Measurements from ENCODE around the gene MBNL1. TPM values are rescaled to one million over a fixed set of nuclear protein-coding genes. Genes with fewer than 3 reads are reported as not detected.

Gene MBNL1
- total RNA-seq, 4 donors from 2014 or later, result 346 to 530 (median 397) TPM

DNA sequence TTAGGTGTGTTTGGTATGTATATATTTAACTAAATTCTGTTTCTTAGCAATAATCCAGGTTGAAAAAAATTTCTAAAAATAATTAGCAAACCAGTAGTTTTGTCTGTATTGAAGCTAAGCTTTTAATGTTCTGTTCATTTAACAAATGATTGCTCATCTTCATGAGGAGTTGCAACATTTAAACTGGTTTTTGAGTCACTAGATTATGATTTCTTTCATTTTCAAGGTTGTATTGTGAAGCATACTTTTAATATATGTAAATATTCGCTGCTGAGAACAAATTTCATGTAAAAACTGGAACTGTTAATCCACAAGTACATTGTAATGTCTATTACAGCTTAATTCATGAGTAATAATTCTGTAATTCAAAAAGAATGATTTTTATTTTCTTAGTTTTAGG is 192.7 kb downstream of the MBNL1 start:
- ATAC-seq (ENCODE audit: low FRiP score) (no peak), DNase-seq (ENCODE audit: low spot score) (no peak)
- TF ChIP-seq, protein P1, sequence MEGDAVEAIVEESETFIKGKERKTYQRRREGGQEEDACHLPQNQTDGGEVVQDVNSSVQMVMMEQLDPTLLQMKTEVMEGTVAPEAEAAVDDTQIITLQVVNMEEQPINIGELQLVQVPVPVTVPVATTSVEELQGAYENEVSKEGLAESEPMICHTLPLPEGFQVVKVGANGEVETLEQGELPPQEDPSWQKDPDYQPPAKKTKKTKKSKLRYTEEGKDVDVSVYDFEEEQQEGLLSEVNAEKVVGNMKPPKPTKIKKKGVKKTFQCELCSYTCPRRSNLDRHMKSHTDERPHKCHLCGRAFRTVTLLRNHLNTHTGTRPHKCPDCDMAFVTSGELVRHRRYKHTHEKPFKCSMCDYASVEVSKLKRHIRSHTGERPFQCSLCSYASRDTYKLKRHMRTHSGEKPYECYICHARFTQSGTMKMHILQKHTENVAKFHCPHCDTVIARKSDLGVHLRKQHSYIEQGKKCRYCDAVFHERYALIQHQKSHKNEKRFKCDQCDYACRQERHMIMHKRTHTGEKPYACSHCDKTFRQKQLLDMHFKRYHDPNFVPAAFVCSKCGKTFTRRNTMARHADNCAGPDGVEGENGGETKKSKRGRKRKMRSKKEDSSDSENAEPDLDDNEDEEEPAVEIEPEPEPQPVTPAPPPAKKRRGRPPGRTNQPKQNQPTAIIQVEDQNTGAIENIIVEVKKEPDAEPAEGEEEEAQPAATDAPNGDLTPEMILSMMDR (IDR thresholded peaks at IDR 0.05), result no peak

- TF ChIP-seq, protein P1 (IDR thresholded peaks at IDR 0.05), result no peak
- DNase-seq (ENCODE audit: low spot score), result no peak
- ATAC-seq (ENCODE audit: low FRiP score), result peak; percentile 81
Measured at GRCh38 chr3:152466784-152467183, 198.1 kb downstream of the MBNL1 start.

GRCh38 chr3:152469248-152470025 is 200.7 kb downstream of the MBNL1 start:
- TF ChIP-seq, protein P1 (IDR thresholded peaks at IDR 0.05), result no peak
- DNase-seq (ENCODE audit: low spot score) (no peak), ATAC-seq (ENCODE audit: low FRiP score) (no peak)

DNA sequence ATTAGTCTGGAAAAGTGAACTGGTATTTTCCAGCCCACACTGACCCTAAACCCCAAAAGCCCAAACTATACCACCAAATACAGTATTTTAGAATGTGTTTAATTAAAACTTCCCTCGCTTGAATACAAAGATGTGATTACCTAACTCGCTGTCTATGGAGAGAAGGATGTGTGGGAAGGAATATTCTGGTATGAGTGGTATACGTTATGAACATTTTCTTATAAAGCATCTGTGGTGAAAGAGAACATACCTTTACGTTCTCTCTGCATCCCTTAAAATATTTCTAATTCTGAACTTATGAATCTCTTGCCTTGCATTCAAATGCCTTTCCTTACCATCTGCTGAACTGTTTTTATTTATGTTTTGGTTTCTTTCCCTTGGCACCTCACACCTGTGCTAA is 201.4 kb downstream of the MBNL1 start:
- ATAC-seq (ENCODE audit: low FRiP score) (no peak), DNase-seq (ENCODE audit: low spot score) (no peak)
- TF ChIP-seq, protein P1 (IDR thresholded peaks at IDR 0.05), result no peak

- TF ChIP-seq, protein P1 (IDR thresholded peaks at IDR 0.05), result no peak
- no peak for ATAC-seq (ENCODE audit: low FRiP score)
- no peak for DNase-seq (ENCODE audit: low spot score)
Measured at GRCh38 chr3:152470893-152471292, 202.2 kb downstream of the MBNL1 start.

DNA sequence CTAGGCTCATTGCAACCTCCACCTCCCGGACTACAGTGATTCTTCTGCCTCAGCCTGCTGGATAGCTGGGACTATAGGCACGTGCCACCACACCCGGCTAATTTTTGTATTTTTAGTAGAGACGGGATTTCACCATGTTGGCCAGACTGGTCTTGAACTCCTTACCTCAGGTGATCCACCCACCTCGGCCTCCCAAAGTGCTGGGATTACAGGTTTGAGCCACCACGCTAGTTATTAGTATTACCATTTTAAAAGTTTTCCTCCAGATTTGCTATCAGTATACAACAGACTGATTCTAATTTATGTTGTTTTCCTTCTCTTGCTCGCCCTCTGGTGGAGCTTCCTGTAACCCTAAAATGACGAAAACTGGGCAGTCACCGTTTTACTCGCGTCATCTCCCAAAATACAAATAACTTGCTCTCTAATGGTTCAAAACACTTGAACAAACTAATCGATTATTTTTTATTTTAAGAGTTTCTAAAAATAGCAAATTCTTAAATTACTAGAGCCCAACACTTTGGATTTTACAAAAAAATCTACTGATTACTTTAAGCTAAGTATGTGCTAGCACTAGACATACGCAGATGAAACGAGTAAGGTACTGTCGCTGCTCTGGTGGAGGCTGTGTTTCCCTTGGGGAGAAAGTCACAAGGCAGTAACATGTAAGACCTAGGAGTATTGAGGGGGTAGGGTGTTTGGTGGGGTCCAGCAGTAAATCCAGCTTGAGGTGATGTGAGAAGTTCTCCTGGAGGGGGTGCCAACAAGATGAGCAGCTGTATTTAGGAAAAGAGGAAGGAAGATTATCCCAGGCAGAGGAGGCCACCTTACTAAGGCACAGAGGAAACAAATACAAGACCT is 203.3 kb downstream of the MBNL1 start:
- TF ChIP-seq, protein P1 (IDR thresholded peaks at IDR 0.05), result peak in 1 of 3 donors; percentile 39
- ATAC-seq (ENCODE audit: low FRiP score) (peak; percentile 63), DNase-seq (ENCODE audit: low spot score) (peak; percentile 57)
